Measurements from ENCODE around the gene NR1H4. TPM values are rescaled to one million over a fixed set of nuclear protein-coding genes. Genes with fewer than 3 reads are reported as not detected.

Gene NR1H4
- total and polyA plus RNA-seq, 2 of the 13 experiments (the other 11 are each of a cell fraction or from before 2014, with no cell fraction given), result 27.3 to 114 TPM

- TF ChIP-seq ZBTB44 (CRISPR knock-in tag; IDR thresholded peaks at IDR 0.05) (no peak), GLI4 (CRISPR knock-in tag; IDR thresholded peaks at IDR 0.05; ENCODE audit: borderline replicate concordance) (no peak), FOXO4 (CRISPR knock-in tag; conservative IDR thresholded peaks at IDR 0.05) (no peak), STAT5B (CRISPR knock-in tag; IDR thresholded peaks at IDR 0.05) (no peak), MAF1 (CRISPR knock-in tag; IDR thresholded peaks at IDR 0.05; ENCODE audit: borderline replicate concordance) (no peak), MEIS1 (CRISPR knock-in tag; IDR thresholded peaks at IDR 0.05; ENCODE audit: borderline replicate concordance) (no peak), ZBTB40 (IDR thresholded peaks at IDR 0.05) (no peak), ZBTB40 (CRISPR knock-in tag; IDR thresholded peaks at IDR 0.05) (no peak), TCF7 (IDR thresholded peaks at IDR 0.05; ENCODE audit: low read depth) (no peak), ZNF713 (CRISPR knock-in tag; IDR thresholded peaks at IDR 0.05) (no peak), ZNF207 (IDR thresholded peaks at IDR 0.05; ENCODE audit: borderline replicate concordance) (no peak), MXD1 (CRISPR knock-in tag; IDR thresholded peaks at IDR 0.05) (no peak), TBL1XR1 (IDR thresholded peaks at IDR 0.05; ENCODE audit: borderline replicate concordance, low read length, partially characterized antibody) (no peak)
These were observed 28.6 kb upstream of the NR1H4 start (continued) for GRCh38 chr12:100445081-100445481.
